Neural progenitor cell (in vitro differentiated cells): ENCODE measurements around the gene CRTC3. TPM values are rescaled to one million over a fixed set of nuclear protein-coding genes. Genes with fewer than 3 reads are reported as not detected.
A peak's percentile ranks its signal among the peaks of the same experiment; 100 is the strongest.

Source experiments
- DNase-seq: peaks from one replicate; pipeline ENCODE4 v3.0.0-alpha.2; 2016; ENCODE audit warnings: low spot score
- H2AFZ ChIP-seq: fragments of 200-600 bp; sonication (generic); replicated peaks from 2 replicates; pipeline ENCODE4 v1.6.1; 2016; ENCODE audit warnings: antibody characterized with exemption
- H3F3A ChIP-seq: fragments of 200-600 bp; sonication (generic); 2 replicates; pipeline ENCODE4 v1.6.1; 2016; ENCODE audit warnings: antibody characterized with exemption, low read depth
- H3K27ac ChIP-seq: fragments of 200-600 bp; sonication (generic); 2 replicates; pipeline ENCODE4 v1.5.1; 2016; ENCODE audit warnings: mild to moderate bottlenecking
- H3K27me3 ChIP-seq: fragments of 200-600 bp; sonication (generic); 2 replicates; pipeline ENCODE4 v1.6.1; 2016; ENCODE audit warnings: mild to moderate bottlenecking, moderate library complexity
- H3K36me3 ChIP-seq: fragments of 200-600 bp; sonication (generic); 2 replicates; pipeline ENCODE4 v1.5.1; 2016
- H3K4me1 ChIP-seq: fragments of 200-600 bp; sonication (generic); 2 replicates; pipeline ENCODE4 v1.6.1; 2016; ENCODE audit warnings: mixed run types
- H3K4me2 ChIP-seq: fragments of 200-600 bp; sonication (generic); 2 replicates; pipeline ENCODE4 v1.6.1; 2016
- H3K4me3 ChIP-seq: fragments of 200-600 bp; sonication (generic); 2 replicates; pipeline ENCODE4 v1.5.1; 2016
- H3K79me2 ChIP-seq: fragments of 200-600 bp; sonication (generic); 2 replicates; pipeline ENCODE4 v1.6.1; 2016; ENCODE audit warnings: low read depth
- H3K9ac ChIP-seq: fragments of 200-600 bp; sonication (generic); 2 replicates; pipeline ENCODE4 v1.6.1; 2016
- H3K9me3 ChIP-seq: fragments of 200-600 bp; sonication (generic); 2 replicates; pipeline ENCODE4 v1.5.1; 2016; ENCODE audit warnings: low read depth
- H4K20me1 ChIP-seq: fragments of 200-600 bp; sonication (generic); 2 replicates; pipeline ENCODE4 v1.6.1; 2016; ENCODE audit warnings: low read depth
- H3K27ac Mint-ChIP-seq: 3 replicates; pipeline ENCODE4 v1.8.0; 2021; ENCODE audit warnings: mixed read lengths
- H3K27me3 Mint-ChIP-seq: 2 replicates; pipeline ENCODE4 v1.8.0; 2022; ENCODE audit warnings: low read depth, mild to moderate bottlenecking, inconsistent platforms, moderate library complexity, mixed read lengths; ENCODE audit not compliant: insufficient read depth
- H3K36me3 Mint-ChIP-seq: 3 replicates; pipeline ENCODE4 v1.8.0; 2021; ENCODE audit warnings: mixed read lengths
- H3K4me1 Mint-ChIP-seq: 3 replicates; pipeline ENCODE4 v1.8.0; 2021; ENCODE audit warnings: mixed read lengths
- H3K4me3 Mint-ChIP-seq: 3 replicates; pipeline ENCODE4 v1.8.0; 2021; ENCODE audit warnings: mild to moderate bottlenecking, moderate library complexity, mixed read lengths
- H3K9me3 Mint-ChIP-seq: 3 replicates; pipeline ENCODE4 v1.8.0; 2020; ENCODE audit warnings: mixed read lengths
- CTCF ChIP-seq: fragments of 200-600 bp; sonication (generic); IDR thresholded peaks from 2 replicates; pipeline ENCODE4 v1.5.1; 2017; ENCODE audit warnings: antibody characterized with exemption, mild to moderate bottlenecking
- EZH2 ChIP-seq: fragments of 200-600 bp; sonication (generic); IDR thresholded peaks from 2 replicates; pipeline ENCODE4 v1.6.1; 2017; ENCODE audit warnings: antibody characterized with exemption, mild to moderate bottlenecking, moderate library complexity
- EZH2phosphoT487 ChIP-seq: fragments of 200-600 bp; sonication (generic); IDR thresholded peaks from 2 replicates; pipeline ENCODE4 v1.6.1; 2017; ENCODE audit warnings: antibody characterized with exemption
- total RNA-seq: library from RNA; depleted of rRNA; stranded (reverse); fragments of >200 nt; gene quantifications from 2 replicates; pipeline ENCODE4 v1.2.3, GENCODE V29; 2015; ENCODE audit warnings: low replicate concordance

CRTC3 gene
- total RNA-seq, 1 donor from 2014 or later, result 4.9 TPM

DNA sequence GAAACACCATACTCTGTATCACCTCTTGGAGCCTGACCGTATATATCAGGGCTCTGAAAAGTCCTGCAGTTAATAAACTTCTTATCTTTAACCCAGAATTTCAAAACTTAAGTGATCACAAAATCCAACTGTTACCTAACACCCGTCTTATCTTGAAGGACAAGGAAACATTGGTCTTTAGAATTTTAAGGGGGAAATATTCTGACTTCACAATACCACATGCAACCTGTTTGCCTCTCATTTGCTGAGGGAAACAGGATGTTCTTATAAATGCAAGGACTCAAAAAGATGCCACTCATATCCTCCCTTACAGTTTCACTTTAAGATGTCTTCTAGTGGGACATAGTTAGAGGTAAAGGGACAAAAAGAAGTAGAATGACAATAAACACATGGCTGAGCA, 67.9 kb downstream of the CRTC3 start:
- Mint-ChIP-seq H3K27me3 (peaks cover 2% of the 10 kb centered on the region), H3K4me3 (no peak overlapping the region), H3K27ac (no peak overlapping the region), H3K9me3 (no peaks in the 10 kb centered on the region), H3K4me1 (peaks cover 16% of the 10 kb centered on the region), H3K36me3 (peaks cover 10% of the 10 kb centered on the region)
- DNase-seq, result no peak
- Histone ChIP-seq H4K20me1 (no peaks in the 10 kb centered on the region), H3K9me3 (no peaks in the 10 kb centered on the region), H3K27me3 (no peaks in the 10 kb centered on the region), H3K4me3 (no peak overlapping the region), H3K36me3 (no peaks in the 10 kb centered on the region), H3K79me2 (no peaks in the 10 kb centered on the region), H3K4me1 (peaks cover 5% of the 10 kb centered on the region), H3K27ac (no peak overlapping the region), H3K9ac (no peak overlapping the region), H3F3A (no peaks in the 10 kb centered on the region), H2AFZ (no peak overlapping the region), H3K4me2 (no peak overlapping the region)
- no peak for TF ChIP-seq EZH2
- no peak for TF ChIP-seq CTCF
- no peak for TF ChIP-seq EZH2phosphoT487

DNA sequence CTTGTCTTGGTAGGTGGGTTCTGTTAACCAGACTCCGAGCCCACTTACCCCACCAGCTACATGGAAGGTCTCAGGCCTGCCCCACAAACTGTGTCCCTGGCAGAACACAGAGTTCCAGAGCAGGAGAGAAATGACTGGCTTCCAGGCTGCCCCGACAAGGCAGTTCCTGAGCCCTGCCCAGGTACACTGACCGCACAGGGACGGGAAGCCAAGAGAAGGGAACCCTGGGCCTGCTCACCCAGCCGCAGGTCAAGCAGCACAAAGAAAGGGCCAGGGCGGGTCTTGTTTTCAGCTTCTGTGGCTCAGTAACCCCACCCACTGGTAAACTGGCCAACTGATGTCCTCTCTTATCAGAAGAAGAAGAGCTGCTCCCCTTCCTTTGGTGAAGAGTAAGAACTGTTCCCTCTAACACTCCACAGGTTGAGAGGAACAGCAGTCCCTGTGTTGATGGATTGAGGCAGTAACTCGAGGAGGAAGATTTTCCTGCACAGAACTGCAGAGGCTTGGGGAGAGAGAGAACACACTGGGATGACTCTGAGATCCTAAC, 68.4 kb downstream of the CRTC3 start:
- Histone ChIP-seq H3K9ac (no peak overlapping the region), H3K4me3 (no peak overlapping the region), H3K27ac (no peak overlapping the region), H3K9me3 (no peaks in the 10 kb centered on the region), H3K4me1 (peaks cover 5% of the 10 kb centered on the region), H4K20me1 (no peaks in the 10 kb centered on the region), H3F3A (no peaks in the 10 kb centered on the region), H3K27me3 (no peaks in the 10 kb centered on the region), H3K4me2 (no peak overlapping the region), H3K79me2 (no peaks in the 10 kb centered on the region), H3K36me3 (no peaks in the 10 kb centered on the region), H2AFZ (no peak overlapping the region)
- no peak for TF ChIP-seq EZH2phosphoT487
- no peak for TF ChIP-seq EZH2
- peak; percentile 14 for TF ChIP-seq CTCF
- Mint-ChIP-seq H3K36me3 (peaks cover 10% of the 10 kb centered on the region), H3K4me3 (no peak overlapping the region), H3K27ac (no peak overlapping the region), H3K9me3 (no peaks in the 10 kb centered on the region), H3K4me1 (peaks cover 16% of the 10 kb centered on the region), H3K27me3 (peaks cover 2% of the 10 kb centered on the region)
- DNase-seq, result peak; percentile 40

DNA sequence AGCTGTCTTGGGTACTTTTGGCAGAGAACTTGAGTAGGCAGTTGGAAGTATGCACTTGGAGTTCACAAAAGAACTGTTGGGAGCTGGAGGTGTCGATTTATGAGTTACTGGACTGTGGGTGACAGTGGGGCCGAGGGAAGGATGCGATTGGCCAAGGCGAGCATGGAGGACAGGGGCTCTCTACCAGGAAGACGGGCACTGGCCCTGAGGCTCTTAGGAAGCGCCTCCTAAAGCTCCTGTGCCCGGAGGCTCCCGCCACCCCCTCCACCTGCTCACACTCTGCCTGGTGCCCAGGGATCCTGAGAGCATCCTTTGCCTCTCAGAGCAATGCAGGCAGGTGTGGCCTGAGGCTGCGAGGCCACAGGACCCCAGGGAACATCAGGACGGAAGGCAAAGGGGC, 69.0 kb downstream of the CRTC3 start:
- no peaks in the 10 kb centered on the region for H3F3A ChIP-seq
- no peaks in the 10 kb centered on the region for H3K9me3 ChIP-seq
- Mint-ChIP-seq H3K4me1 (peaks cover 16% of the 10 kb centered on the region), H3K4me3 (no peak overlapping the region), H3K27ac (no peak overlapping the region), H3K27me3 (peaks cover 2% of the 10 kb centered on the region), H3K9me3 (no peaks in the 10 kb centered on the region), H3K36me3 (peaks cover 10% of the 10 kb centered on the region)
- H2AFZ ChIP-seq, result no peak overlapping the region
- no peak overlapping the region for H3K4me2 ChIP-seq
- no peak overlapping the region for H3K27ac ChIP-seq
- no peaks in the 10 kb centered on the region for H3K27me3 ChIP-seq
- TF ChIP-seq EZH2, result no peak
- no peak for TF ChIP-seq CTCF
- no peak for TF ChIP-seq EZH2phosphoT487
- H3K9ac ChIP-seq, result no peak overlapping the region
- peaks cover 5% of the 10 kb centered on the region for H3K4me1 ChIP-seq
- H4K20me1 ChIP-seq, result no peaks in the 10 kb centered on the region
- no peaks in the 10 kb centered on the region for H3K79me2 ChIP-seq
- no peaks in the 10 kb centered on the region for H3K36me3 ChIP-seq
- DNase-seq, result no peak
- H3K4me3 ChIP-seq, result no peak overlapping the region
